Measurements from ENCODE around the gene ELANE.
"Not testable (repeated sequence)": the region's sequence is repeated elsewhere in the genome, so short reads cannot be mapped to it uniquely, and the experiment has no call there.

Gene ELANE

GRCh38 chr19:850979-851335, 1.1 kb upstream of the ELANE start:
- Histone ChIP-seq H3K27me3 (ENCODE audit: control insufficient read depth in 1 of 2, insufficient read depth in 1 of 2, low read length in 2 of 2) (peaks cover 14 to 26% of the 10 kb centered on the region in 2 experiments), H3K4me2 (ENCODE audit: low read length, poor library complexity, severe bottlenecking) (no peak overlapping the region), H3K4ac (ENCODE audit: low read depth in 1 of 2, low read length in 2 of 2) (peak overlapping the region in 1 of 2 experiments; percentile 42), H2AK5ac (ENCODE audit: low read length, severe bottlenecking) (no peak overlapping the region), H4K8ac (ENCODE audit: low read length) (peak overlapping the region; percentile 78), H3K4me1 (ENCODE audit: control insufficient read depth, insufficient read depth, low read depth, low read length) (peaks cover 10% of the 10 kb centered on the region), H3K79me1 (replicated peaks; ENCODE audit: low read length, poor library complexity, severe bottlenecking) (no peaks in the 10 kb centered on the region), H3K9me3 (ENCODE audit: control insufficient read depth, low read length) (no peaks in the 10 kb centered on the region), H3K27ac (ENCODE audit: low read length, poor library complexity, severe bottlenecking) (no peak overlapping the region), H2BK15ac (ENCODE audit: low read depth, poor library complexity, severe bottlenecking) (peak overlapping the region; percentile 73), H2BK5ac (ENCODE audit: low read depth, low read length, poor library complexity, severe bottlenecking) (no peak overlapping the region), H2BK120ac (ENCODE audit: low read depth, low read length) (no peak overlapping the region), H4K91ac (ENCODE audit: low read length) (peak overlapping the region; percentile 54), H3K14ac (ENCODE audit: low read length in 2 of 2) (no peak overlapping the region), H2BK12ac (ENCODE audit: low read length in 2 of 2) (peak overlapping the region; percentile 5 to 57), H3K36me3 (ENCODE audit: control insufficient read depth in 1 of 2, insufficient read depth in 2 of 2, low read depth in 1 of 2, low read length in 2 of 2) (no peaks in the 10 kb centered on the region), H3K18ac (ENCODE audit: low read depth in 1 of 2, low read length in 2 of 2) (peak overlapping the region; percentile 69 to 72), H3K4me3 (ENCODE audit: insufficient read depth in 1 of 2, low read depth in 1 of 2, low read length in 2 of 2) (peak overlapping the region in 1 of 2 experiments; percentile 61), H2AFZ (ENCODE audit: low read depth, low read length) (no peak overlapping the region), H3K23ac (ENCODE audit: low read length in 2 of 2) (no peak overlapping the region), H3K9ac (ENCODE audit: low read length) (peak overlapping the region; percentile 77)
- WGBS, result 68% methylated on average over 13 of the region's 13 CpGs
- DNase-seq, result no peak

- no peak overlapping the region for H2AFZ ChIP-seq (ENCODE audit: low read depth, low read length)
- no peak overlapping the region for H3K23ac ChIP-seq (ENCODE audit: low read length in 2 of 2)
- H2BK15ac ChIP-seq (ENCODE audit: low read depth, poor library complexity, severe bottlenecking), result no peak overlapping the region
- no peak overlapping the region for H4K91ac ChIP-seq (ENCODE audit: low read length)
- no peak overlapping the region for H3K9ac ChIP-seq (ENCODE audit: low read length)
- no peak overlapping the region for H3K14ac ChIP-seq (ENCODE audit: low read length in 2 of 2)
- 90% methylated on average over 46 of the region's 67 CpGs for WGBS
- H3K4me1 ChIP-seq (ENCODE audit: control insufficient read depth, insufficient read depth, low read depth, low read length), result peaks cover 9% of the 10 kb centered on the region
- no peak overlapping the region for H2BK5ac ChIP-seq (ENCODE audit: low read depth, low read length, poor library complexity, severe bottlenecking)
- no peaks in the 10 kb centered on the region for H3K79me1 ChIP-seq (replicated peaks; ENCODE audit: low read length, poor library complexity, severe bottlenecking)
- H3K27me3 ChIP-seq (ENCODE audit: control insufficient read depth in 1 of 2, insufficient read depth in 1 of 2, low read length in 2 of 2), result peaks cover 3 to 5% of the 10 kb centered on the region in 2 experiments
- no peak overlapping the region for H2BK12ac ChIP-seq (ENCODE audit: low read length in 2 of 2)
- H3K4ac ChIP-seq (ENCODE audit: low read depth in 1 of 2, low read length in 2 of 2), result no peak overlapping the region
- no peak for DNase-seq
- no peak overlapping the region for H2BK120ac ChIP-seq (ENCODE audit: low read depth, low read length)
- no peaks in the 10 kb centered on the region for H3K9me3 ChIP-seq (ENCODE audit: control insufficient read depth, low read length)
- H4K8ac ChIP-seq (ENCODE audit: low read length), result no peak overlapping the region
- no peak overlapping the region for H2AK5ac ChIP-seq (ENCODE audit: low read length, severe bottlenecking)
- H3K36me3 ChIP-seq (ENCODE audit: control insufficient read depth in 1 of 2, insufficient read depth in 2 of 2, low read depth in 1 of 2, low read length in 2 of 2), result no peaks in the 10 kb centered on the region
- H3K4me2 ChIP-seq (ENCODE audit: low read length, poor library complexity, severe bottlenecking), result no peak overlapping the region
- H3K4me3 ChIP-seq (ENCODE audit: insufficient read depth in 1 of 2, low read depth in 1 of 2, low read length in 2 of 2), result no peak overlapping the region
- no peak overlapping the region for H3K27ac ChIP-seq (ENCODE audit: low read length, poor library complexity, severe bottlenecking)
- no peak overlapping the region for H3K18ac ChIP-seq (ENCODE audit: low read depth in 1 of 2, low read length in 2 of 2)
Measured at GRCh38 chr19:853014-853585, 997 bp downstream of the ELANE start.

- H2BK5ac ChIP-seq (ENCODE audit: low read depth, low read length, poor library complexity, severe bottlenecking); H3K9ac ChIP-seq (ENCODE audit: low read length); H4K8ac ChIP-seq (ENCODE audit: low read length); H2AFZ ChIP-seq (ENCODE audit: low read depth, low read length); H3K36me3 ChIP-seq (ENCODE audit: control insufficient read depth in 1 of 2, insufficient read depth in 2 of 2, low read depth in 1 of 2, low read length in 2 of 2); H2BK12ac ChIP-seq (ENCODE audit: low read length in 2 of 2); H3K4me1 ChIP-seq (ENCODE audit: control insufficient read depth, insufficient read depth, low read depth, low read length); H2BK15ac ChIP-seq (ENCODE audit: low read depth, poor library complexity, severe bottlenecking); H3K4me3 ChIP-seq (ENCODE audit: insufficient read depth in 1 of 2, low read depth in 1 of 2, low read length in 2 of 2); H3K79me1 ChIP-seq (replicated peaks; ENCODE audit: low read length, poor library complexity, severe bottlenecking); H3K18ac ChIP-seq (ENCODE audit: low read depth in 1 of 2, low read length in 2 of 2); DNase-seq; H3K4ac ChIP-seq (ENCODE audit: low read depth in 1 of 2, low read length in 2 of 2); H2AK5ac ChIP-seq (ENCODE audit: low read length, severe bottlenecking); H3K27ac ChIP-seq (ENCODE audit: low read length, poor library complexity, severe bottlenecking); H2BK120ac ChIP-seq (ENCODE audit: low read depth, low read length); H4K91ac ChIP-seq (ENCODE audit: low read length); H3K14ac ChIP-seq (ENCODE audit: low read length in 2 of 2); H3K9me3 ChIP-seq (ENCODE audit: control insufficient read depth, low read length); H3K23ac ChIP-seq (ENCODE audit: low read length in 2 of 2); H3K27me3 ChIP-seq (ENCODE audit: control insufficient read depth in 1 of 2, insufficient read depth in 1 of 2, low read length in 2 of 2); H3K4me2 ChIP-seq (ENCODE audit: low read length, poor library complexity, severe bottlenecking): not testable (repeated sequence)
- WGBS, result 94% methylated on average over 7 of the region's 17 CpGs
Measured at GRCh38 chr19:853614-854220, 1.6 kb downstream of the ELANE start.

GRCh38 chr19:854549-854948, 2.4 kb downstream of the ELANE start:
- H3K4me3 ChIP-seq (ENCODE audit: insufficient read depth in 1 of 2, low read depth in 1 of 2, low read length in 2 of 2), result no peak overlapping the region
- H4K8ac ChIP-seq (ENCODE audit: low read length), result no peak overlapping the region
- no peak overlapping the region for H3K18ac ChIP-seq (ENCODE audit: low read depth in 1 of 2, low read length in 2 of 2)
- no peak overlapping the region for H2AK5ac ChIP-seq (ENCODE audit: low read length, severe bottlenecking)
- H3K27ac ChIP-seq (ENCODE audit: low read length, poor library complexity, severe bottlenecking), result no peak overlapping the region
- H2AFZ ChIP-seq (ENCODE audit: low read depth, low read length), result no peak overlapping the region
- H2BK12ac ChIP-seq (ENCODE audit: low read length in 2 of 2), result no peak overlapping the region
- H2BK15ac ChIP-seq (ENCODE audit: low read depth, poor library complexity, severe bottlenecking), result no peak overlapping the region
- H3K4me2 ChIP-seq (ENCODE audit: low read length, poor library complexity, severe bottlenecking), result no peak overlapping the region
- H3K4ac ChIP-seq (ENCODE audit: low read depth in 1 of 2, low read length in 2 of 2), result no peak overlapping the region
- H3K27me3 ChIP-seq (ENCODE audit: control insufficient read depth in 1 of 2, insufficient read depth in 1 of 2, low read length in 2 of 2), result no peaks in the 10 kb centered on the region
- H3K14ac ChIP-seq (ENCODE audit: low read length in 2 of 2), result no peak overlapping the region
- H3K9ac ChIP-seq (ENCODE audit: low read length), result no peak overlapping the region
- no peak overlapping the region for H3K23ac ChIP-seq (ENCODE audit: low read length in 2 of 2)
- H3K36me3 ChIP-seq (ENCODE audit: control insufficient read depth in 1 of 2, insufficient read depth in 2 of 2, low read depth in 1 of 2, low read length in 2 of 2), result no peaks in the 10 kb centered on the region
- no peak overlapping the region for H2BK5ac ChIP-seq (ENCODE audit: low read depth, low read length, poor library complexity, severe bottlenecking)
- no peak for DNase-seq
- no peak overlapping the region for H4K91ac ChIP-seq (ENCODE audit: low read length)
- no peaks in the 10 kb centered on the region for H3K79me1 ChIP-seq (replicated peaks; ENCODE audit: low read length, poor library complexity, severe bottlenecking)
- H3K4me1 ChIP-seq (ENCODE audit: control insufficient read depth, insufficient read depth, low read depth, low read length), result peaks cover 13% of the 10 kb centered on the region
- H2BK120ac ChIP-seq (ENCODE audit: low read depth, low read length), result no peak overlapping the region
- no peaks in the 10 kb centered on the region for H3K9me3 ChIP-seq (ENCODE audit: control insufficient read depth, low read length)
- WGBS, result 93% methylated on average over 4 of the region's 6 CpGs

Data from mesenchymal stem cell (in vitro differentiated cells and primary cell).